HCT116 (cell line): Measurements from ENCODE around the gene CRNN. TPM values are rescaled to one million over a fixed set of nuclear protein-coding genes. Genes with fewer than 3 reads are reported as not detected.

Experiments used
- ATAC-seq: fragments of 200-7000 bp; cut with Tn5 transposase; 2 replicates; pipeline ENCODE4 v1.9.1; 2020; ENCODE audit warnings: mild to moderate bottlenecking, moderate library complexity
- BruUV-seq: library from RNA; stranded (reverse); fragments of 400-500 nt; replicated peaks from 2 replicates; lab custom pipeline; 2021; lab: Mats Ljungman, UMichigan
- CTCF ChIA-PET: fragments of 300-600 bp; sonication (Branson Sonifier 250); formaldehyde crosslinking; loops from one replicate; lab custom pipeline; 2021; ENCODE audit warnings: antibody characterized with exemption; lab: Charles Lee
- POLR2A ChIA-PET: fragments of 300-600, 350-600 bp; sonication (Branson Sonifier 250); formaldehyde crosslinking; loops from one replicate; lab custom pipeline; 2021; ENCODE audit warnings: antibody characterized with exemption; lab: Charles Lee
- RAD21 ChIA-PET, 2 experiments: fragments of 300-600 bp; sonication (Branson Sonifier 250); formaldehyde crosslinking; loops; one replicate each; lab custom pipeline; 2023; ENCODE audit warnings: low total read pairs in 2 of 2; ENCODE audit not compliant: uncharacterized antibody in 2 of 2, unreplicated experiment in 2 of 2, low non-redundant PET in 1 of 2; lab: Charles Lee
- DNase-seq: peaks from one replicate; pipeline ENCODE4 v3.0.0-alpha.2; 2010; ENCODE audit warnings: low read depth, low spot score
- H2AFZ ChIP-seq: fragments of 200-600 bp; shearing (Covaris generic), sonication (generic); 2 replicates; pipeline ENCODE4 v1.6.1; 2017; ENCODE audit warnings: low read depth, mixed run types, mixed read lengths, antibody characterized with exemption, low read length; ENCODE audit not compliant: poor library complexity, severe bottlenecking
- H3K27ac ChIP-seq: 2 replicates; pipeline ENCODE4 v1.5.1; 2012; ENCODE audit warnings: low read depth, low read length
- H3K27me3 ChIP-seq: fragments of 200-600 bp; sonication (generic); 2 replicates; pipeline ENCODE4 v1.6.1; 2016; ENCODE audit warnings: mixed run types, low read length, mixed read lengths; ENCODE audit not compliant: insufficient read depth
- H3K36me3 ChIP-seq, 2 experiments: fragments of 200-500 bp in 1 of 2; fragments of 200-600 bp in 1 of 2; sonication (Bioruptor generic) in 1 of 2; sonication (generic) in 1 of 2; 2 replicates each; pipeline versions ENCODE4 v1.5.1 to v1.6.1; 2014 to 2016; ENCODE audit warnings: low read length in 2 of 2, inconsistent platforms in 1 of 2, mixed read lengths in 1 of 2, mixed run types in 1 of 2; ENCODE audit not compliant: insufficient read depth in 2 of 2, control insufficient read depth in 1 of 2
- H3K4me1 ChIP-seq, 2 experiments: fragments of 200-600 bp in 1 of 2; sonication (generic) in 1 of 2; 2 replicates each; pipeline versions ENCODE4 v1.5.1 to v1.6.1; 2012 to 2017; ENCODE audit warnings: low read length in 2 of 2, inconsistent platforms in 1 of 2, mild to moderate bottlenecking in 1 of 2, mixed read lengths in 1 of 2, mixed run types in 1 of 2, moderate library complexity in 1 of 2; ENCODE audit not compliant: insufficient read depth in 2 of 2, control insufficient read depth in 1 of 2
- H3K4me2 ChIP-seq: fragments of 200-600 bp; sonication (generic); 2 replicates; pipeline ENCODE4 v1.6.1; 2017; ENCODE audit warnings: mixed run types, low read length, mixed read lengths
- H3K4me3 ChIP-seq, 2 experiments: fragments of 200-600 bp in 1 of 2; sonication (generic) in 1 of 2; replicated peaks in 1 of 2; 2 replicates each; pipeline ENCODE4 v1.5.1; 2011 to 2016; ENCODE audit warnings: low read length in 2 of 2, control low read depth in 1 of 2, low read depth in 1 of 2, mild to moderate bottlenecking in 1 of 2, mixed read lengths in 1 of 2, mixed run types in 1 of 2
- H3K79me2 ChIP-seq: fragments of 200-600 bp; sonication (generic); 2 replicates; pipeline ENCODE4 v1.6.1; 2017; ENCODE audit warnings: mild to moderate bottlenecking, mixed run types, low read length, moderate library complexity, mixed read lengths; ENCODE audit not compliant: insufficient read depth
- H3K9ac ChIP-seq: fragments of 200-600 bp; sonication (generic); 2 replicates; pipeline ENCODE4 v1.6.1; 2016; ENCODE audit warnings: low read length, mixed read lengths
- H3K9me2 ChIP-seq: fragments of 200-600 bp; sonication (generic), shearing (Covaris generic); 2 replicates; pipeline ENCODE4 v1.6.1; 2017; ENCODE audit warnings: mixed run types, mild to moderate bottlenecking, moderate library complexity; ENCODE audit not compliant: insufficient read depth
- H3K9me3 ChIP-seq, 2 experiments: fragments of 200-500 bp in 1 of 2; fragments of 200-600 bp in 1 of 2; sonication (Bioruptor generic) in 1 of 2; sonication (generic) in 1 of 2; 2 replicates each; pipeline ENCODE4 v1.6.1; 2014 to 2017; ENCODE audit warnings: low read length in 2 of 2, mixed read lengths in 2 of 2, inconsistent platforms in 1 of 2, low read depth in 1 of 2, mild to moderate bottlenecking in 1 of 2, mixed run types in 1 of 2, moderate library complexity in 1 of 2; ENCODE audit not compliant: control insufficient read depth in 1 of 2, insufficient read depth in 1 of 2
- H4K20me1 ChIP-seq: fragments of 200-600 bp; sonication (generic), shearing (Covaris generic); 2 replicates; pipeline ENCODE4 v1.6.1; 2017; ENCODE audit warnings: mixed run types, mild to moderate bottlenecking, moderate library complexity; ENCODE audit not compliant: insufficient read depth
- CBX3 ChIP-seq: IDR thresholded peaks from 2 replicates; pipeline ENCODE4 v1.6.1; 2012; ENCODE audit warnings: low read depth
- CEBPB ChIP-seq: IDR thresholded peaks from 2 replicates; pipeline ENCODE4 v1.6.1; 2012; ENCODE audit warnings: low read depth
- CTCF ChIP-seq, 3 experiments: fragments of 200-600 bp in 1 of 3; sonication (generic) in 1 of 3; IDR thresholded peaks in 2 of 3; conservative IDR thresholded peaks in 1 of 3; 2 replicates each; pipeline ENCODE4 v1.5.1; 2012 to 2017; ENCODE audit warnings: low read depth in 2 of 3, low read length in 2 of 3, antibody characterized with exemption in 1 of 3, borderline replicate concordance in 1 of 3, control low read depth in 1 of 3, mild to moderate bottlenecking in 1 of 3, mixed read lengths in 1 of 3, mixed run types in 1 of 3, moderate library complexity in 1 of 3; ENCODE audit not compliant: insufficient read depth in 1 of 3
- EGR1 ChIP-seq: IDR thresholded peaks from 2 replicates; pipeline ENCODE4 v1.6.1; 2012; ENCODE audit warnings: low read depth
- ELF1 ChIP-seq: IDR thresholded peaks from 2 replicates; pipeline ENCODE4 v1.6.1; 2012; ENCODE audit warnings: low read depth, borderline replicate concordance
- EZH2 ChIP-seq: fragments of 200-600 bp; sonication (generic); IDR thresholded peaks from 2 replicates; pipeline ENCODE4 v1.6.1; 2017; ENCODE audit warnings: antibody characterized with exemption, mixed run types
- EZH2phosphoT487 ChIP-seq: fragments of 200-600 bp; IDR thresholded peaks from 2 replicates; pipeline ENCODE4 v1.6.1; 2018; ENCODE audit warnings: antibody characterized with exemption, borderline replicate concordance
- FOSL1 ChIP-seq: IDR thresholded peaks from 2 replicates; pipeline ENCODE4 v1.6.1; 2012; ENCODE audit warnings: low read depth
- JUND ChIP-seq: IDR thresholded peaks from 2 replicates; pipeline ENCODE4 v1.6.1; 2012
- POLR2A ChIP-seq: IDR thresholded peaks from 2 replicates; pipeline ENCODE4 v1.7.0; 2011; ENCODE audit warnings: borderline replicate concordance; ENCODE audit not compliant: insufficient read depth, insufficient read length; ENCODE audit errors: extremely low read depth
- POLR2AphosphoS5 ChIP-seq: IDR thresholded peaks from 2 replicates; pipeline ENCODE4 v1.6.1; 2011; ENCODE audit warnings: mild to moderate bottlenecking, low read depth, low read length, moderate library complexity
- RAD21 ChIP-seq: IDR thresholded peaks from 2 replicates; pipeline ENCODE4 v1.6.1; 2012; ENCODE audit warnings: low read depth, mild to moderate bottlenecking
- REST ChIP-seq: IDR thresholded peaks from 2 replicates; pipeline ENCODE4 v1.6.1; 2012; ENCODE audit warnings: low read depth
- SIN3A ChIP-seq: IDR thresholded peaks from 2 replicates; pipeline ENCODE4 v1.6.1; 2012; ENCODE audit warnings: low read depth
- SRF ChIP-seq: IDR thresholded peaks from 2 replicates; pipeline ENCODE4 v1.6.1; 2012; ENCODE audit warnings: low read depth
- TCF7L2 ChIP-seq: IDR thresholded peaks from 2 replicates; pipeline ENCODE4 v1.7.0; 2011; ENCODE audit warnings: borderline replicate concordance, inconsistent platforms; ENCODE audit not compliant: insufficient read depth, insufficient read length; ENCODE audit errors: extremely low read depth
- YY1 ChIP-seq: IDR thresholded peaks from 2 replicates; pipeline ENCODE4 v1.6.1; 2011; ENCODE audit warnings: low read length, low read depth, moderate library complexity, mild to moderate bottlenecking; ENCODE audit not compliant: insufficient replicate concordance; ENCODE audit errors: extremely low read depth
- ZBTB33 ChIP-seq: IDR thresholded peaks from 2 replicates; pipeline ENCODE4 v1.6.1; 2011; ENCODE audit warnings: mild to moderate bottlenecking, low read length, moderate library complexity; ENCODE audit not compliant: insufficient replicate concordance; ENCODE audit errors: extremely low read depth
- ZFX ChIP-seq: fragments of 450-650 bp; IDR thresholded peaks from 2 replicates; pipeline ENCODE4 v1.6.1; 2017
- intact Hi-C: fragments of 100-400 bp; cut with micrococcal nuclease; formaldehyde crosslinking; loops from 2 replicates; pipeline ENCODE4 v1.10.0; 2022
- total RNA-seq: library from RNA; stranded (reverse); gene quantifications from one replicate; pipeline ENCODE4 v1.2.1, GENCODE V29; 2021; ENCODE audit not compliant: unreplicated experiment
- TF ChIP-seq, protein P1 (sequence below): IDR thresholded peaks from 2 replicates; pipeline ENCODE4 v1.6.1; 2012

CRNN gene
- total RNA-seq, 1 experiment from 2014 or later = not detected

- intact Hi-C loops = no loop called here
- no peak for ATAC-seq
- Histone ChIP-seq H2AFZ (no peak overlapping the region), H3K4me3 (no peak overlapping the region), H3K9me3 (no peaks in the 10 kb centered on the region), H3K27me3 (peaks cover 19% of the 10 kb centered on the region; the same call in 1 of the 2 replicates), H3K27ac (no peak overlapping the region), H3K79me2 (no peaks in the 10 kb centered on the region), H3K36me3 (no peaks in the 10 kb centered on the region), H4K20me1 (no peaks in the 10 kb centered on the region), H3K9me2 (no peaks in the 10 kb centered on the region), H3K4me1 (no peaks in the 10 kb centered on the region), H3K9ac (no peak overlapping the region), H3K4me2 (no peak overlapping the region)
- no peak for TF ChIP-seq CTCF (IDR thresholded peaks at IDR 0.05 in 2 of 3, conservative IDR thresholded peaks at IDR 0.05 in 1 of 3; ENCODE audit: borderline replicate concordance in 1 of 3, insufficient read depth in 1 of 3, low read depth in 2 of 3, low read length in 2 of 3)
- TF ChIP-seq YY1 = no peak
- TF ChIP-seq POLR2AphosphoS5 = no peak
- no peak for TF ChIP-seq TCF7L2
- TF ChIP-seq EZH2phosphoT487 = no peak
- TF ChIP-seq SRF = no peak
- TF ChIP-seq ZBTB33 = no peak
- TF ChIP-seq EGR1 = no peak
- no peak for TF ChIP-seq FOSL1
- no peak for TF ChIP-seq REST
- TF ChIP-seq JUND = no peak
- TF ChIP-seq POLR2A = no peak
- TF ChIP-seq SIN3A = no peak
- TF ChIP-seq CBX3 = no peak
- TF ChIP-seq, protein P1, sequence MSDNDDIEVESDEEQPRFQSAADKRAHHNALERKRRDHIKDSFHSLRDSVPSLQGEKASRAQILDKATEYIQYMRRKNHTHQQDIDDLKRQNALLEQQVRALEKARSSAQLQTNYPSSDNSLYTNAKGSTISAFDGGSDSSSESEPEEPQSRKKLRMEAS = no peak
- TF ChIP-seq CEBPB = no peak
- TF ChIP-seq ZFX = no peak
- no peak for TF ChIP-seq RAD21
- no peak for TF ChIP-seq EZH2
- no peak for TF ChIP-seq ELF1
- ChIA-PET CTCF (no interaction called here), POLR2A (no interaction called here), RAD21 (no interaction called here)
- BruUV-seq = no TSS peak
- DNase-seq = no peak
Observed at GRCh38 chr1:152419917-152420316, 5.9 kb upstream of the CRNN start.
